Ectodermal cell (in vitro differentiated cells): Measurements from ENCODE around the gene EGFL8.

Source experiments
- H3K27ac ChIP-seq: 2 replicates; pipeline ENCODE4 v1.7.0; 2013; ENCODE audit warnings: mild to moderate bottlenecking, low read depth, low read length; ENCODE audit not compliant: insufficient read depth, poor library complexity, severe bottlenecking
- H3K27me3 ChIP-seq: 2 replicates; pipeline ENCODE4 v1.7.0; 2013; ENCODE audit warnings: mild to moderate bottlenecking, low read length; ENCODE audit not compliant: insufficient read depth, control insufficient read depth, poor library complexity, severe bottlenecking
- H3K36me3 ChIP-seq: one replicate; pipeline ENCODE4 v1.7.0; 2013; ENCODE audit warnings: low read length; ENCODE audit not compliant: control insufficient read depth, insufficient read depth
- H3K4me1 ChIP-seq: one replicate; pipeline ENCODE4 v1.7.0; 2013; ENCODE audit warnings: low read length; ENCODE audit not compliant: control insufficient read depth, insufficient read depth
- H3K4me3 ChIP-seq: 2 replicates; pipeline ENCODE4 v1.7.0; 2013; ENCODE audit warnings: low read depth, low read length, control low read depth; ENCODE audit not compliant: insufficient read depth
- H3K9me3 ChIP-seq: 2 replicates; pipeline ENCODE4 v1.7.0; 2013; ENCODE audit warnings: mild to moderate bottlenecking, low read length, moderate library complexity; ENCODE audit not compliant: control insufficient read depth
- WGBS, 2 experiments: methylation state at CpG; one replicate each; pipeline ENCODE4 v1.1.7; 2013; ENCODE audit warnings: missing lambda C conversion rate in 2 of 2; 5-methylcytosine and 5-hydroxymethylcytosine counted together

The EGFL8 gene

GRCh38 chr6:32175711-32176475 lies 11.5 kb downstream of the EGFL8 start, which contains the start of gene AGPAT1:
AGPAT1 (minus strand) TSS chr6:32176084; CDS start chr6:32171496, 4,588 bp downstream.
- peaks cover 6% of the 10 kb centered on the region for H3K36me3 ChIP-seq
- H3K27ac ChIP-seq, result peak within 1 kb of the TSS; percentile 99
- peak within 1 kb of the TSS; percentile 98 for H3K4me3 ChIP-seq
- no peaks in the 10 kb centered on the region for H3K27me3 ChIP-seq
- H3K9me3 ChIP-seq, result no peaks in the 10 kb centered on the region
- WGBS, 2 experiments, result 1 to 2% methylated on average over 26 to 27 of the region's 27 CpGs
- H3K4me1 ChIP-seq, result peaks cover 25% of the 10 kb centered on the region

- Histone ChIP-seq H3K9me3 (no peaks in the 10 kb centered on the region), H3K36me3 (peaks cover under 1% of the 10 kb centered on the region), H3K27me3 (no peaks in the 10 kb centered on the region), H3K4me1 (peaks cover 25% of the 10 kb centered on the region), H3K27ac (peak overlapping the region; percentile 99), H3K4me3 (peak overlapping the region; percentile 98)
- WGBS, 2 experiments, result 20 to 25% methylated on average over 5 of the region's 5 CpGs
Measured at GRCh38 chr6:32176476-32177182, 12.2 kb downstream of the EGFL8 start.

GRCh38 chr6:32177183-32177787 lies 12.9 kb downstream of the EGFL8 start:
- peak overlapping the region; percentile 99 for H3K27ac ChIP-seq
- no peaks in the 10 kb centered on the region for H3K27me3 ChIP-seq
- peak overlapping the region; percentile 98 for H3K4me3 ChIP-seq
- H3K4me1 ChIP-seq, result peaks cover 25% of the 10 kb centered on the region
- peaks cover 4% of the 10 kb centered on the region for H3K36me3 ChIP-seq
- no peaks in the 10 kb centered on the region for H3K9me3 ChIP-seq
- 0 to 1% methylated on average over 20 of the region's 20 CpGs for WGBS, 2 experiments

- WGBS, 2 experiments, result 0% methylated on average over 33 of the region's 33 CpGs
- H3K27me3 ChIP-seq, result no peaks in the 10 kb centered on the region
- H3K36me3 ChIP-seq, result peaks cover 8% of the 10 kb centered on the region
- peak within 1 kb of the TSS; percentile 99 for H3K27ac ChIP-seq
- H3K4me3 ChIP-seq, result peak within 1 kb of the TSS; percentile 98
- H3K4me1 ChIP-seq, result peaks cover 23% of the 10 kb centered on the region
- no peaks in the 10 kb centered on the region for H3K9me3 ChIP-seq
Measured at GRCh38 chr6:32177788-32178546, 13.6 kb downstream of the EGFL8 start, which contains the start of gene RNF5. RNF5 (plus strand) TSS chr6:32178405; CDS start chr6:32178512, 107 bp downstream.

GRCh38 chr6:32178547-32179440 lies 14.4 kb downstream of the EGFL8 start:
- Histone ChIP-seq H3K4me3 (peak overlapping the region; percentile 98), H3K4me1 (peaks cover 19% of the 10 kb centered on the region), H3K9me3 (no peaks in the 10 kb centered on the region), H3K36me3 (peaks cover 13% of the 10 kb centered on the region), H3K27me3 (no peaks in the 10 kb centered on the region), H3K27ac (peak overlapping the region; percentile 99)
- WGBS, 2 experiments, result 5 to 6% methylated on average over 23 to 24 of the region's 24 CpGs

GRCh38 chr6:32179766-32180405 lies 15.5 kb downstream of the EGFL8 start:
- WGBS, 2 experiments, result 96 to 97% methylated on average over 9 to 10 of the region's 10 CpGs
- Histone ChIP-seq H3K4me3 (peak overlapping the region; percentile 98), H3K9me3 (no peaks in the 10 kb centered on the region)

GRCh38 chr6:32181148-32181702 lies 16.8 kb downstream of the EGFL8 start:
- Histone ChIP-seq H3K9me3 (no peaks in the 10 kb centered on the region), H3K4me3 (no peak overlapping the region), H3K27ac (no peak overlapping the region), H3K27me3 (no peaks in the 10 kb centered on the region), H3K36me3 (peaks cover 15% of the 10 kb centered on the region), H3K4me1 (peaks cover 10% of the 10 kb centered on the region)
- 91 to 92% methylated on average over 15 of the region's 15 CpGs for WGBS, 2 experiments

More at GRCh38 chr6:32179766-32180405, 15.5 kb downstream of the EGFL8 start:
- Histone ChIP-seq H3K27ac (no peak overlapping the region), H3K4me1 (peaks cover 14% of the 10 kb centered on the region), H3K27me3 (no peaks in the 10 kb centered on the region), H3K36me3 (peaks cover 15% of the 10 kb centered on the region)

- Histone ChIP-seq H3K36me3 (peaks cover 20% of the 10 kb centered on the region), H3K9me3 (no peaks in the 10 kb centered on the region)
- 94 to 95% methylated on average over 10 of the region's 10 CpGs for WGBS, 2 experiments
Measured at GRCh38 chr6:32181915-32182529, 17.6 kb downstream of the EGFL8 start.

More at GRCh38 chr6:32181915-32182529, 17.6 kb downstream of the EGFL8 start:
- Histone ChIP-seq H3K4me3 (no peak overlapping the region), H3K27me3 (no peaks in the 10 kb centered on the region), H3K27ac (no peak overlapping the region), H3K4me1 (peaks cover 10% of the 10 kb centered on the region)
